WTC11 (cell line): ENCODE results near the gene GLG1. TPM values are rescaled to one million over a fixed set of nuclear protein-coding genes. Genes with fewer than 3 reads are reported as not detected.
"Not testable (repeated sequence)": the region's sequence is repeated elsewhere in the genome, so short reads cannot be mapped to it uniquely, and the experiment has no call there.

Experiments
- ATAC-seq: fragments of 200-7000 bp; cut with Tn5 transposase; 2 replicates; pipeline ENCODE4 v1.10.0; 2021; ENCODE audit warnings: mild to moderate bottlenecking, moderate library complexity
- CTCF ChIA-PET: fragments of 300-600 bp; sonication (Branson Sonifier 250); formaldehyde crosslinking; loops from one replicate; lab custom pipeline; 2021; ENCODE audit warnings: antibody characterized with exemption; lab: Charles Lee
- POLR2A ChIA-PET: fragments of 350-600 bp; sonication (Branson Sonifier 250); formaldehyde crosslinking; loops from one replicate; lab custom pipeline; 2021; ENCODE audit warnings: antibody characterized with exemption; lab: Charles Lee
- DNase-seq: peaks from one replicate; pipeline ENCODE4 v3.0.0; 2021; ENCODE audit warnings: low spot score
- H3K27ac Mint-ChIP-seq: 2 replicates; pipeline ENCODE4 v1.8.0; 2021; ENCODE audit warnings: mixed read lengths
- H3K27me3 Mint-ChIP-seq: 2 replicates; pipeline ENCODE4 v1.8.0; 2021; ENCODE audit warnings: low read depth, mild to moderate bottlenecking, moderate library complexity, mixed read lengths
- H3K36me3 Mint-ChIP-seq: 2 replicates; pipeline ENCODE4 v1.8.0; 2021; ENCODE audit warnings: mixed read lengths
- H3K4me1 Mint-ChIP-seq: 2 replicates; pipeline ENCODE4 v1.8.0; 2022; ENCODE audit warnings: mixed read lengths
- H3K4me3 Mint-ChIP-seq: 2 replicates; pipeline ENCODE4 v1.8.0; 2021; ENCODE audit warnings: mild to moderate bottlenecking, moderate library complexity, mixed read lengths
- H3K9me3 Mint-ChIP-seq: 2 replicates; pipeline ENCODE4 v1.8.0; 2021; ENCODE audit warnings: mixed read lengths
- FOXK1 ChIP-seq: sonication (generic); formaldehyde crosslinking; IDR thresholded peaks from 2 replicates; pipeline ENCODE4 v1.8.0; 2022; ENCODE audit warnings: mild to moderate bottlenecking, moderate library complexity, missing genetic modification reagents
- GTF2I ChIP-seq: fragments of 250-450 bp; sonication (Bioruptor Pico); conservative IDR thresholded peaks from 2 replicates; pipeline ENCODE4 v1.4.0; 2021; ENCODE audit warnings: mild to moderate bottlenecking
- NFE2L1 ChIP-seq: sonication (generic); formaldehyde crosslinking; IDR thresholded peaks from 2 replicates; pipeline ENCODE4 v1.8.1; 2023; ENCODE audit warnings: missing genetic modification reagents
- TEAD4 ChIP-seq: sonication (generic); formaldehyde crosslinking; IDR thresholded peaks from 2 replicates; pipeline ENCODE4 v1.8.0; 2022; ENCODE audit warnings: mild to moderate bottlenecking, missing genetic modification reagents
- ZNF138 ChIP-seq: sonication (generic); formaldehyde crosslinking; conservative IDR thresholded peaks from 2 replicates; pipeline ENCODE4 v1.8.1; 2022; ENCODE audit warnings: mild to moderate bottlenecking, moderate library complexity, missing genetic modification reagents
- ZNF219 ChIP-seq: sonication (generic); formaldehyde crosslinking; IDR thresholded peaks from 2 replicates; pipeline ENCODE4 v1.8.0; 2023; ENCODE audit warnings: missing genetic modification reagents, mild to moderate bottlenecking, borderline replicate concordance
- ZNF263 ChIP-seq: sonication (generic); formaldehyde crosslinking; IDR thresholded peaks from 2 replicates; pipeline ENCODE4 v1.8.1; 2022; ENCODE audit warnings: low read depth, mild to moderate bottlenecking, moderate library complexity, missing genetic modification reagents
- total RNA-seq: library from RNA; stranded (reverse); gene quantifications from 3 replicates; pipeline ENCODE4 v1.2.3, GENCODE V29; 2021
- TF ChIP-seq, protein P1 (sequence below): sonication (generic); formaldehyde crosslinking; IDR thresholded peaks from 2 replicates; pipeline ENCODE4 v1.8.0; 2022; ENCODE audit warnings: mild to moderate bottlenecking, missing genetic modification reagents
- TF ChIP-seq, protein P2 (sequence below): sonication (generic); formaldehyde crosslinking; IDR thresholded peaks from 2 replicates; pipeline ENCODE4 v1.8.1; 2022; ENCODE audit warnings: mild to moderate bottlenecking, missing genetic modification reagents, moderate library complexity, borderline replicate concordance
- TF ChIP-seq, protein P3 (sequence below): fragments of 250-450 bp; sonication (Bioruptor Pico); IDR thresholded peaks from 2 replicates; pipeline ENCODE4 v1.9.0; 2021; ENCODE audit warnings: mild to moderate bottlenecking
- TF ChIP-seq, protein P4 (sequence below): sonication (generic); formaldehyde crosslinking; IDR thresholded peaks from 2 replicates; pipeline ENCODE4 v1.8.1; 2023; ENCODE audit warnings: mild to moderate bottlenecking, missing genetic modification reagents
- TF ChIP-seq, protein P5 (sequence below): sonication (generic); formaldehyde crosslinking; conservative IDR thresholded peaks from 2 replicates; pipeline ENCODE4 v1.8.1; 2022; ENCODE audit warnings: mild to moderate bottlenecking, missing genetic modification reagents

Gene GLG1
- total RNA-seq, 1 experiment from 2014 or later, result 156 TPM

DNA sequence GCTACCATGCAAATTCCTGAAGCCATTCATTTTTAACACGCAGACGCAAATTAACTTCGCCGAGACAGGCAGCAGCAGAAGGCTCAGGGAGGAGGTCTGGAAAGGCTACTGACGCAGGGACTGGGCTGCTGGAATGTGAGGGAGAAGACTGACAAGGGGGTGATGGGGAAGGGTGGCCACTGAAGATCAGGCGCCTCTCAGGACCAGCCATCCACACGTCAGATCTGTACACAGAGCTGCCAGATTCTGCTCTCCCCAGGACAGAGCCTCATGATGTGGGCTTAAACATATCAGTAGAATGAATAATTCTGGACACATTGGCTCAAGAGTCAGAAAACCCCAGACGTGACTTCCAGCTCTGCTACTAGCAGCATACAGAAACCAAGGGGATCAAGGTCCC, 160.0 kb downstream of the GLG1 start:
- TF ChIP-seq ZNF219 (CRISPR knock-in tag) (no peak), TEAD4 (CRISPR knock-in tag) (no peak)
- CTCF ChIA-PET, result no interaction called here
- no peak overlapping the region for H3K27ac Mint-ChIP-seq
- POLR2A ChIA-PET, result no interaction called here
- no peaks in the 10 kb centered on the region for H3K27me3 Mint-ChIP-seq
- peaks cover 29% of the 10 kb centered on the region for H3K36me3 Mint-ChIP-seq
- H3K9me3 Mint-ChIP-seq, result no peaks in the 10 kb centered on the region
- ATAC-seq (no peak), DNase-seq (no peak)
- H3K4me1 Mint-ChIP-seq, result no peaks in the 10 kb centered on the region
- no peak overlapping the region for H3K4me3 Mint-ChIP-seq

DNA sequence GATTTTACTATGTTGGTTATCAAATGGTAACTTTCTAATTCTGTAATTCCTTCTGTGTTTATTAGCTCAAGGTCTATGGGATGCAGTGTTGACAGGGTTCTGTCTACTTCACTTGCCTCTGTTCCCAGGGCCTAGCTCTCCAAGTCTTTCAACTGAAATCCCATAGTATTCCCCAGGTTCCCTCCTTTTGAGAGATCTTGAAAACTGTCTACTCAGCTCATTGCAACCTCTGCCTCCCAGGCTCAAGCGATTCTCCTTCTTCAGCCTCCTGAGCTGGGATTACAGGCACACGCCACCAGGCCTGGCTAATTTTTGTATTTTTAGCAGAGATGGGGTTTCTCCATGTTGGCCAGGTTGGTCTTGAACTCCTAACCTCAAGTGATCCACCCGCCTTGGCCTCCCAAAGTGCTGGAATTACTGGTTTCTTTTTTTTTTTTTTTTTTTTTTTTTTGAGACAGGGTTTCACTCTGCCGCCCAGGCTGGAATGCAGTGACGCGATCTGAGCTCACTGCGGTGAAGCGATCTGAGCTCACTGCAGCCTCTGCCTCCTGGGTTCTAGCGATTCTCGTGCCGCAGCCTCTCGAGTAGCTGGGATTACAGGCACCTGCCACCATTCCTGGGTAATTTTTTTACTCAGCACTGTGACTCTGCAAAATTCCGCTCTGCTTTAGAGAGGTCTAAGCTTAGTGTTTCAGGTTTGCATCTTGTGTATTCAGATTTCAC, 163.1 kb downstream of the GLG1 start:
- H3K27ac Mint-ChIP-seq, H3K4me3 Mint-ChIP-seq, ATAC-seq, H3K9me3 Mint-ChIP-seq, DNase-seq, H3K4me1 Mint-ChIP-seq, POLR2A ChIA-PET, CTCF ChIA-PET, H3K27me3 Mint-ChIP-seq: not testable (repeated sequence)
- peaks cover 27% of the 10 kb centered on the region for H3K36me3 Mint-ChIP-seq

DNA sequence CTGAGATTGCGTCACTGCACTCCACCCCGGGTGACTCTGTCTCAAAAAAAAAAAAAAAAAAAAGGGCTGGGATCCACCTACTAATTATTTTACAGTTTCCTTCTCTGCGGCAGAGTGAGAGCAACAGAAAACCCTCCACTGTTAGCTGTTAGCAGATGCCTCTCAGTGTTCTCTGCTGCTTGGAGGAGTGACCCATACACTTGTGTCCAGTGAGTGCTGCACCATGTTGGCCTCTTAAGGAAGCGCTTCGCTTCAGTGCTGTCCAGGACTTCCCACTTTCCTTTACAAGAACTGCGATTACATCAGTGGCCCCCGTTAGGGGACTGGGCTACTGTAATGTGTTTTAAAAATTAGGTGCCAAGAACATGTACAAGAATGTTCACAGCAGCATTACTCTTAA, 167.2 kb downstream of the GLG1 start:
- peaks cover 9% of the 10 kb centered on the region for H3K9me3 Mint-ChIP-seq
- H3K27me3 Mint-ChIP-seq, result no peaks in the 10 kb centered on the region
- no peak for ATAC-seq
- ChIA-PET CTCF (interaction anchor here (0.6 kb wide), 1 partner anchor 247 kb away, joined by 4 read pairs; no protein-coding TSS in a partner anchor), POLR2A (no interaction called here)
- no peak for TF ChIP-seq TEAD4 (CRISPR knock-in tag)
- TF ChIP-seq, protein P1, sequence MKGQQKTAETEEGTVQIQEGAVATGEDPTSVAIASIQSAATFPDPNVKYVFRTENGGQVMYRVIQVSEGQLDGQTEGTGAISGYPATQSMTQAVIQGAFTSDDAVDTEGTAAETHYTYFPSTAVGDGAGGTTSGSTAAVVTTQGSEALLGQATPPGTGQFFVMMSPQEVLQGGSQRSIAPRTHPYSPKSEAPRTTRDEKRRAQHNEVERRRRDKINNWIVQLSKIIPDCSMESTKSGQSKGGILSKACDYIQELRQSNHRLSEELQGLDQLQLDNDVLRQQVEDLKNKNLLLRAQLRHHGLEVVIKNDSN (CRISPR knock-in tag), result no peak
- TF ChIP-seq FOXK1 (CRISPR knock-in tag), result no peak
- TF ChIP-seq, protein P2, sequence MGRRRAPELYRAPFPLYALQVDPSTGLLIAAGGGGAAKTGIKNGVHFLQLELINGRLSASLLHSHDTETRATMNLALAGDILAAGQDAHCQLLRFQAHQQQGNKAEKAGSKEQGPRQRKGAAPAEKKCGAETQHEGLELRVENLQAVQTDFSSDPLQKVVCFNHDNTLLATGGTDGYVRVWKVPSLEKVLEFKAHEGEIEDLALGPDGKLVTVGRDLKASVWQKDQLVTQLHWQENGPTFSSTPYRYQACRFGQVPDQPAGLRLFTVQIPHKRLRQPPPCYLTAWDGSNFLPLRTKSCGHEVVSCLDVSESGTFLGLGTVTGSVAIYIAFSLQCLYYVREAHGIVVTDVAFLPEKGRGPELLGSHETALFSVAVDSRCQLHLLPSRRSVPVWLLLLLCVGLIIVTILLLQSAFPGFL (CRISPR knock-in tag), result no peak
- no peak for TF ChIP-seq ZNF138
- no peak for TF ChIP-seq GTF2I (CRISPR knock-in tag)
- TF ChIP-seq, protein P3, sequence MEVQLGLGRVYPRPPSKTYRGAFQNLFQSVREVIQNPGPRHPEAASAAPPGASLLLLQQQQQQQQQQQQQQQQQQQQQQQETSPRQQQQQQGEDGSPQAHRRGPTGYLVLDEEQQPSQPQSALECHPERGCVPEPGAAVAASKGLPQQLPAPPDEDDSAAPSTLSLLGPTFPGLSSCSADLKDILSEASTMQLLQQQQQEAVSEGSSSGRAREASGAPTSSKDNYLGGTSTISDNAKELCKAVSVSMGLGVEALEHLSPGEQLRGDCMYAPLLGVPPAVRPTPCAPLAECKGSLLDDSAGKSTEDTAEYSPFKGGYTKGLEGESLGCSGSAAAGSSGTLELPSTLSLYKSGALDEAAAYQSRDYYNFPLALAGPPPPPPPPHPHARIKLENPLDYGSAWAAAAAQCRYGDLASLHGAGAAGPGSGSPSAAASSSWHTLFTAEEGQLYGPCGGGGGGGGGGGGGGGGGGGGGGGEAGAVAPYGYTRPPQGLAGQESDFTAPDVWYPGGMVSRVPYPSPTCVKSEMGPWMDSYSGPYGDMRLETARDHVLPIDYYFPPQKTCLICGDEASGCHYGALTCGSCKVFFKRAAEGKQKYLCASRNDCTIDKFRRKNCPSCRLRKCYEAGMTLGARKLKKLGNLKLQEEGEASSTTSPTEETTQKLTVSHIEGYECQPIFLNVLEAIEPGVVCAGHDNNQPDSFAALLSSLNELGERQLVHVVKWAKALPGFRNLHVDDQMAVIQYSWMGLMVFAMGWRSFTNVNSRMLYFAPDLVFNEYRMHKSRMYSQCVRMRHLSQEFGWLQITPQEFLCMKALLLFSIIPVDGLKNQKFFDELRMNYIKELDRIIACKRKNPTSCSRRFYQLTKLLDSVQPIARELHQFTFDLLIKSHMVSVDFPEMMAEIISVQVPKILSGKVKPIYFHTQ (CRISPR knock-in tag), result no peak
- TF ChIP-seq NFE2L1 (CRISPR knock-in tag), result no peak
- TF ChIP-seq, protein P4, sequence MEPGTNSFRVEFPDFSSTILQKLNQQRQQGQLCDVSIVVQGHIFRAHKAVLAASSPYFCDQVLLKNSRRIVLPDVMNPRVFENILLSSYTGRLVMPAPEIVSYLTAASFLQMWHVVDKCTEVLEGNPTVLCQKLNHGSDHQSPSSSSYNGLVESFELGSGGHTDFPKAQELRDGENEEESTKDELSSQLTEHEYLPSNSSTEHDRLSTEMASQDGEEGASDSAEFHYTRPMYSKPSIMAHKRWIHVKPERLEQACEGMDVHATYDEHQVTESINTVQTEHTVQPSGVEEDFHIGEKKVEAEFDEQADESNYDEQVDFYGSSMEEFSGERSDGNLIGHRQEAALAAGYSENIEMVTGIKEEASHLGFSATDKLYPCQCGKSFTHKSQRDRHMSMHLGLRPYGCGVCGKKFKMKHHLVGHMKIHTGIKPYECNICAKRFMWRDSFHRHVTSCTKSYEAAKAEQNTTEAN, result no peak
- TF ChIP-seq, protein P5, sequence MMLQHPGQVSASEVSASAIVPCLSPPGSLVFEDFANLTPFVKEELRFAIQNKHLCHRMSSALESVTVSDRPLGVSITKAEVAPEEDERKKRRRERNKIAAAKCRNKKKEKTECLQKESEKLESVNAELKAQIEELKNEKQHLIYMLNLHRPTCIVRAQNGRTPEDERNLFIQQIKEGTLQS (CRISPR knock-in tag), result no peak
- no peak for TF ChIP-seq ZNF263 (CRISPR knock-in tag)
- no peak overlapping the region for H3K4me3 Mint-ChIP-seq
- no peaks in the 10 kb centered on the region for H3K4me1 Mint-ChIP-seq
- H3K36me3 Mint-ChIP-seq, result peaks cover 21% of the 10 kb centered on the region
- no peak overlapping the region for H3K27ac Mint-ChIP-seq
- no peak for DNase-seq
